GM12864 (cell line): ENCODE measurements around the gene NOM1.

Source experiments
- DNase-seq: peaks from one replicate; pipeline ENCODE4 v3.0.0-alpha.2; 2011; ENCODE audit warnings: low read depth
- H3K4me3 ChIP-seq: 2 replicates; pipeline ENCODE4 v1.5.1; 2011; ENCODE audit warnings: mild to moderate bottlenecking, low read depth, low read length, control low read depth
- CTCF ChIP-seq: IDR thresholded peaks from 2 replicates; pipeline ENCODE4 v1.5.1; 2011; ENCODE audit warnings: low read depth, mild to moderate bottlenecking, moderate library complexity, low read length, control low read depth, inconsistent platforms; ENCODE audit errors: missing control alignments

NOM1 gene

GRCh38 chr7:157021071-157021870 is 71.8 kb downstream of the NOM1 start:
- no peak overlapping the region; the same call in 1 of the 2 replicates for H3K4me3 ChIP-seq

GRCh38 chr7:157021871-157022680 is 72.6 kb downstream of the NOM1 start:
- H3K4me3 ChIP-seq: no peak overlapping the region
- TF ChIP-seq CTCF: no peak

More at GRCh38 chr7:157021071-157021870, 71.8 kb downstream of the NOM1 start:
- TF ChIP-seq CTCF: no peak
- no peak for DNase-seq

More at GRCh38 chr7:157021871-157022680, 72.6 kb downstream of the NOM1 start:
- no peak for DNase-seq
